Prostate gland (tissue), 2 donors: ENCODE measurements around the gene PRKAR1B.

ENCODE experiments used
- CTCF ChIP-seq, 4 experiments: fragments of 200-600 bp in 2 of 4; fragments of 450-650 bp in 2 of 4; sonication (generic) in 2 of 4; IDR thresholded peaks; 1 replicate in 3 of 4; 2 replicates in 1 of 4; pipeline ENCODE4 v1.5.1; 2016 to 2019; ENCODE audit warnings: antibody characterized with exemption in 4 of 4, mild to moderate bottlenecking in 2 of 4, moderate library complexity in 2 of 4
- POLR2A ChIP-seq: fragments of 450-650 bp; IDR thresholded peaks from one replicate; pipeline ENCODE4 v1.6.1; 2016; ENCODE audit warnings: antibody characterized with exemption, mild to moderate bottlenecking

- no peak for TF ChIP-seq POLR2A
- TF ChIP-seq CTCF (IDR thresholded peaks at IDR 0.05) = no peak
Observed at GRCh38 chr7:591856-592628, 135.0 kb downstream of the PRKAR1B start.
